Esophagus muscularis mucosa (tissue), 4 donors: ENCODE results near the gene SNTB2. TPM values are rescaled to one million over a fixed set of nuclear protein-coding genes. Genes with fewer than 3 reads are reported as not detected.

Experiments
- DNase-seq: peaks from one replicate; pipeline ENCODE4 v3.0.0-alpha.2; 2017; ENCODE audit errors: extremely low spot score
- H3K27ac ChIP-seq, 4 donors: fragments of 200-600 bp; sonication (generic); replicated peaks in 1 of 4; 1 replicate in 3 of 4; 2 replicates in 1 of 4; pipeline ENCODE4 v1.5.1; 2016 to 2019; ENCODE audit warnings: mild to moderate bottlenecking in 1 of 4
- H3K27me3 ChIP-seq, 4 donors: fragments of 200-600 bp; sonication (generic); one replicate each; pipeline versions ENCODE4 v1.5.1 to v1.6.0; 2016 to 2019
- H3K36me3 ChIP-seq, 4 donors: fragments of 200-600 bp; sonication (generic); one replicate each; pipeline ENCODE4 v1.5.1; 2016 to 2019
- H3K4me1 ChIP-seq, 4 donors: fragments of 200-600 bp; sonication (generic); one replicate each; pipeline ENCODE4 v1.5.1; 2016 to 2019
- H3K4me3 ChIP-seq, 4 donors: fragments of 200-600 bp; sonication (generic); 1 replicate in 2 of 4; 2 replicates in 2 of 4; pipeline ENCODE4 v1.5.1; 2016 to 2019; ENCODE audit warnings: mild to moderate bottlenecking in 4 of 4, moderate library complexity in 1 of 4
- H3K9me3 ChIP-seq, 4 donors: fragments of 200-600 bp; sonication (generic); 1 replicate in 3 of 4; 2 replicates in 1 of 4; pipeline ENCODE4 v1.5.1; 2016 to 2019
- EP300 ChIP-seq: sonication (generic); formaldehyde crosslinking; IDR thresholded peaks from one replicate; pipeline ENCODE4 v1.6.1; 2017; ENCODE audit warnings: antibody characterized with exemption
- POLR2A ChIP-seq: fragments of 450-650 bp; IDR thresholded peaks from one replicate; pipeline ENCODE4 v1.6.1; 2017; ENCODE audit warnings: antibody characterized with exemption, moderate library complexity, mild to moderate bottlenecking, low read depth
- POLR2AphosphoS5 ChIP-seq, 2 donors: sonication (generic); formaldehyde crosslinking; IDR thresholded peaks; one replicate each; pipeline ENCODE4 v1.6.1; 2017; ENCODE audit warnings: antibody characterized with exemption in 2 of 2
- WGBS: methylation state at CpG from one replicate; pipeline ENCODE4 v1.1.5; 2018; 5-methylcytosine and 5-hydroxymethylcytosine counted together
- intact Hi-C: fragments of 100-400 bp; cut with DNase I; formaldehyde crosslinking; loops from one replicate; pipeline ENCODE4 v1.15.1; 2023
- total RNA-seq, 4 donors: library from RNA; depleted of rRNA; stranded (reverse); fragments of >200 nt; gene quantifications; one replicate each; pipeline versions ENCODE4 v1.1.0 to v1.2.1, GENCODE V29; 2016
- TF ChIP-seq, protein P1 (sequence below), 3 experiments: fragments of 200-600 bp in 2 of 3; fragments of 450-650 bp in 1 of 3; sonication (generic) in 2 of 3; IDR thresholded peaks; one replicate each; pipeline ENCODE4 v1.5.1; 2017 to 2019; ENCODE audit warnings: antibody characterized with exemption in 3 of 3, mild to moderate bottlenecking in 2 of 3, moderate library complexity in 1 of 3

The SNTB2 gene
- total RNA-seq, 4 donors from 2014 or later, result 36.1 to 73.4 (median 54.8) TPM

DNA sequence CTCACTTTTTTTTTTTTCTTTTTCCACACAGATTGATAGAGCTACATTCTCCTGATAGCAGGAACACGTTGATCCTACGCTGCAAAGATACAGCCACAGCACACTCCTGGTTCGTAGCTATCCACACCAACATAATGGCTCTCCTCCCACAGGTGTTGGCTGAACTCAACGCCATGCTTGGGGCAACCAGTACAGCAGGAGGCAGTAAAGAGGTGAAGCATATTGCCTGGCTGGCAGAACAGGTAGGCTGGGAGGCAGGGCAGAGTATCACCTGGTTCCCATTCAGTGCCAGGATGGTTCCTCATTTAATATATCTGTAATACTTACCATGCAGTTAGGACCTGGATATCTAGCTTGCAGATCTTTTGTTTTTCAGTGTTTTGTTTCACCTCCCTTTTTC is 73.1 kb downstream of the SNTB2 start:
- 87% methylated on average over 4 of the region's 4 CpGs for WGBS
- Histone ChIP-seq H3K4me3 (no peak overlapping the region), H3K27ac (no peak overlapping the region), H3K27me3 (no peaks in the 10 kb centered on the region), H3K36me3 (peaks cover 0 to 28% (median 9%) of the 10 kb centered on the region in 4 donors), H3K4me1 (peaks cover 0 to 12% (median 6%) of the 10 kb centered on the region in 4 donors), H3K9me3 (no peaks in the 10 kb centered on the region)
- intact Hi-C loops, result no loop called here
- no peak for DNase-seq
- TF ChIP-seq, protein P1, sequence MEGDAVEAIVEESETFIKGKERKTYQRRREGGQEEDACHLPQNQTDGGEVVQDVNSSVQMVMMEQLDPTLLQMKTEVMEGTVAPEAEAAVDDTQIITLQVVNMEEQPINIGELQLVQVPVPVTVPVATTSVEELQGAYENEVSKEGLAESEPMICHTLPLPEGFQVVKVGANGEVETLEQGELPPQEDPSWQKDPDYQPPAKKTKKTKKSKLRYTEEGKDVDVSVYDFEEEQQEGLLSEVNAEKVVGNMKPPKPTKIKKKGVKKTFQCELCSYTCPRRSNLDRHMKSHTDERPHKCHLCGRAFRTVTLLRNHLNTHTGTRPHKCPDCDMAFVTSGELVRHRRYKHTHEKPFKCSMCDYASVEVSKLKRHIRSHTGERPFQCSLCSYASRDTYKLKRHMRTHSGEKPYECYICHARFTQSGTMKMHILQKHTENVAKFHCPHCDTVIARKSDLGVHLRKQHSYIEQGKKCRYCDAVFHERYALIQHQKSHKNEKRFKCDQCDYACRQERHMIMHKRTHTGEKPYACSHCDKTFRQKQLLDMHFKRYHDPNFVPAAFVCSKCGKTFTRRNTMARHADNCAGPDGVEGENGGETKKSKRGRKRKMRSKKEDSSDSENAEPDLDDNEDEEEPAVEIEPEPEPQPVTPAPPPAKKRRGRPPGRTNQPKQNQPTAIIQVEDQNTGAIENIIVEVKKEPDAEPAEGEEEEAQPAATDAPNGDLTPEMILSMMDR (IDR thresholded peaks at IDR 0.05), result no peak
- no peak for TF ChIP-seq POLR2A
- TF ChIP-seq EP300, result no peak
- TF ChIP-seq POLR2AphosphoS5 (IDR thresholded peaks at IDR 0.05), result no peak

GRCh38 chr16:69260506-69260905 is 73.5 kb downstream of the SNTB2 start:
- 89% methylated on average over 3 of the region's 3 CpGs for WGBS
- no peak overlapping the region for H3K4me3 ChIP-seq
- TF ChIP-seq POLR2AphosphoS5 (IDR thresholded peaks at IDR 0.05) (no peak), EP300 (no peak), POLR2A (no peak)
- TF ChIP-seq, protein P1 (IDR thresholded peaks at IDR 0.05), result no peak
- intact Hi-C loops, result no loop called here
- peaks cover 0 to 30% (median 10%) of the 10 kb centered on the region in 4 donors for H3K36me3 ChIP-seq
- peaks cover 0 to 8% (median 5%) of the 10 kb centered on the region in 4 donors for H3K4me1 ChIP-seq
- no peak for DNase-seq
- no peaks in the 10 kb centered on the region for H3K9me3 ChIP-seq
- no peak overlapping the region for H3K27ac ChIP-seq
- H3K27me3 ChIP-seq, result no peaks in the 10 kb centered on the region

GRCh38 chr16:69266334-69267063 is 79.5 kb downstream of the SNTB2 start:
- H3K36me3 ChIP-seq, result peaks cover 0 to 37% (median 6%) of the 10 kb centered on the region in 4 donors
- H3K27me3 ChIP-seq, result no peaks in the 10 kb centered on the region
- DNase-seq, result no peak
- H3K4me3 ChIP-seq, result no peak overlapping the region
- intact Hi-C loops, result no loop called here
- H3K9me3 ChIP-seq, result no peaks in the 10 kb centered on the region
- H3K4me1 ChIP-seq, result peaks cover 0 to 6% (median 0%) of the 10 kb centered on the region in 4 donors
- no peak for TF ChIP-seq POLR2AphosphoS5 (IDR thresholded peaks at IDR 0.05)
- TF ChIP-seq EP300, result no peak
- TF ChIP-seq, protein P1 (IDR thresholded peaks at IDR 0.05), result no peak
- TF ChIP-seq POLR2A, result no peak
- WGBS, result 66% methylated on average over 4 of the region's 4 CpGs
- H3K27ac ChIP-seq, result no peak overlapping the region

GRCh38 chr16:69267633-69268032 is 80.7 kb downstream of the SNTB2 start:
- no peak overlapping the region for H3K27ac ChIP-seq
- WGBS, result 95% methylated on average over 4 of the region's 4 CpGs
- no peaks in the 10 kb centered on the region for H3K27me3 ChIP-seq
- TF ChIP-seq EP300 (no peak), POLR2AphosphoS5 (IDR thresholded peaks at IDR 0.05) (no peak)
- peaks cover 0 to 9% (median 0%) of the 10 kb centered on the region in 4 donors for H3K4me1 ChIP-seq
- no peak for DNase-seq
- no peak overlapping the region for H3K4me3 ChIP-seq
- H3K36me3 ChIP-seq, result peaks cover 0 to 43% (median 6%) of the 10 kb centered on the region in 4 donors
- no peaks in the 10 kb centered on the region for H3K9me3 ChIP-seq
- intact Hi-C loops, result no loop called here

DNA sequence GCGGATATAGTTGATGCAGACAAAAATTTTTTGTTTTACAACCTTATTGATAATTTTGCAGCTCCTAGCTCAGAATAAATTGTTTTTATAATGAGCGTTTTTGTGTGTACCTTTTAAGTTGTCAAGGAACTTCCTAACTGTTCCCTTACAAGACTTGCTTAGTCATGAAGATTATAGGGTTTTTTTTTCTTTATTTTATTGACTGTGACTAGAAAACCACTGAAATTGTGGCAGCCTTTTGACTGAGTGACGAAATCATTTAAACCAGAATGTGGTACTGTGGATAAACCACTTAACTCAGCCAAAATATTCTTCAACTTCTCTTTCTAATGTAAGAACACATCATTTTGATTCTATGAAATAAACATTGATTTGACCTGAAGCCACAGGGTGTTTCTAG is 83.4 kb downstream of the SNTB2 start:
- H3K9me3 ChIP-seq, result no peaks in the 10 kb centered on the region
- no peaks in the 10 kb centered on the region for H3K27me3 ChIP-seq
- H3K4me3 ChIP-seq, result no peak overlapping the region
- H3K27ac ChIP-seq, result no peak overlapping the region
- intact Hi-C loops, result loop anchor here (10.0 kb wide), 1 partner anchor 96 kb away; no protein-coding TSS in a partner anchor
- WGBS, result 75% methylated on average over 3 of the region's 3 CpGs
- no peak for DNase-seq
- peaks cover 0 to 28% (median 7%) of the 10 kb centered on the region in 4 donors for H3K4me1 ChIP-seq
- peaks cover 0 to 36% (median 0%) of the 10 kb centered on the region in 4 donors for H3K36me3 ChIP-seq
- TF ChIP-seq, protein P1 (IDR thresholded peaks at IDR 0.05), result no peak
- TF ChIP-seq POLR2A (no peak), POLR2AphosphoS5 (IDR thresholded peaks at IDR 0.05) (no peak), EP300 (no peak)
